Measurements from ENCODE around the gene TH. TPM values are rescaled to one million over a fixed set of nuclear protein-coding genes. Genes with fewer than 3 reads are reported as not detected.

The TH gene
- total RNA-seq, 2 experiments from 2014 or later: not detected

- DNase-seq (ENCODE audit: low spot score): no peak
- H3K4me3 ChIP-seq (ENCODE audit: low read depth, low read length, poor library complexity, severe bottlenecking): no peak overlapping the region
- no peaks in the 10 kb centered on the region for H3K9me3 ChIP-seq (ENCODE audit: low read length)
- ChIA-PET CTCF (ENCODE audit: unreplicated experiment) (no interaction called here), POLR2A (no interaction called here)
- H3K79me2 ChIP-seq (ENCODE audit: insufficient read depth, low read depth, low read length): no peaks in the 10 kb centered on the region
- H4K20me1 ChIP-seq (ENCODE audit: insufficient read depth, low read length): no peaks in the 10 kb centered on the region
- no peaks in the 10 kb centered on the region for H3K9me2 ChIP-seq (ENCODE audit: insufficient read depth, low read length)
- no TSS peak for BruUV-seq (replicated peaks)
- intact Hi-C loops (cut with micrococcal nuclease; ENCODE audit: unreplicated experiment): no loop called here
- TF ChIP-seq CTCF (conservative IDR thresholded peaks at IDR 0.05; ENCODE audit: low read length): no peak
- no peak for TF ChIP-seq EZH2phosphoT487 (IDR thresholded peaks at IDR 0.05; ENCODE audit: borderline replicate concordance, low read depth, low read length)
- H3K4me2 ChIP-seq (ENCODE audit: low read length): no peak overlapping the region
- H3K27ac ChIP-seq (ENCODE audit: low read depth, low read length, poor library complexity, severe bottlenecking): no peak overlapping the region
- no peak overlapping the region for H2AFZ ChIP-seq (ENCODE audit: low read length)
- H3K4me1 ChIP-seq (ENCODE audit: insufficient read depth, low read length, poor library complexity, severe bottlenecking): no peaks in the 10 kb centered on the region
- H3K36me3 ChIP-seq (ENCODE audit: insufficient read depth, low read length): no peaks in the 10 kb centered on the region
Measured at GRCh38 chr11:2182075-2182474, 10.5 kb upstream of the TH start.

- no peak for DNase-seq (ENCODE audit: low spot score)
- H3K4me1 ChIP-seq (ENCODE audit: insufficient read depth, low read length, poor library complexity, severe bottlenecking): no peaks in the 10 kb centered on the region
- no peak for TF ChIP-seq EZH2phosphoT487 (IDR thresholded peaks at IDR 0.05; ENCODE audit: borderline replicate concordance, low read depth, low read length)
- TF ChIP-seq CTCF (conservative IDR thresholded peaks at IDR 0.05; ENCODE audit: low read length): no peak
- H3K9me3 ChIP-seq (ENCODE audit: low read length): no peaks in the 10 kb centered on the region
- H2AFZ ChIP-seq (ENCODE audit: low read length): no peak overlapping the region
- BruUV-seq (replicated peaks): no TSS peak
- no peak overlapping the region for H3K4me2 ChIP-seq (ENCODE audit: low read length)
- ChIA-PET POLR2A (no interaction called here), CTCF (ENCODE audit: unreplicated experiment) (no interaction called here)
- H3K27ac ChIP-seq (ENCODE audit: low read depth, low read length, poor library complexity, severe bottlenecking): no peak overlapping the region
- intact Hi-C loops (cut with micrococcal nuclease; ENCODE audit: unreplicated experiment): no loop called here
- H3K36me3 ChIP-seq (ENCODE audit: insufficient read depth, low read length): no peaks in the 10 kb centered on the region
- no peaks in the 10 kb centered on the region for H3K9me2 ChIP-seq (ENCODE audit: insufficient read depth, low read length)
- no peaks in the 10 kb centered on the region for H4K20me1 ChIP-seq (ENCODE audit: insufficient read depth, low read length)
- H3K79me2 ChIP-seq (ENCODE audit: insufficient read depth, low read depth, low read length): no peaks in the 10 kb centered on the region
- no peak overlapping the region for H3K4me3 ChIP-seq (ENCODE audit: low read depth, low read length, poor library complexity, severe bottlenecking)
Measured at GRCh38 chr11:2180789-2181370, 9.3 kb upstream of the TH start.

- no peaks in the 10 kb centered on the region for H3K9me2 ChIP-seq (ENCODE audit: insufficient read depth, low read length)
- POLR2A ChIA-PET: no interaction called here
- TF ChIP-seq CTCF (conservative IDR thresholded peaks at IDR 0.05; ENCODE audit: low read length) (no peak), EZH2phosphoT487 (IDR thresholded peaks at IDR 0.05; ENCODE audit: borderline replicate concordance, low read depth, low read length) (no peak)
- intact Hi-C loops (cut with micrococcal nuclease; ENCODE audit: unreplicated experiment): no loop called here
- no TSS peak for BruUV-seq (replicated peaks)
- no peaks in the 10 kb centered on the region for H3K79me2 ChIP-seq (ENCODE audit: insufficient read depth, low read depth, low read length)
- no peaks in the 10 kb centered on the region for H3K4me1 ChIP-seq (ENCODE audit: insufficient read depth, low read length, poor library complexity, severe bottlenecking)
- no peak for DNase-seq (ENCODE audit: low spot score)
- CTCF ChIA-PET (ENCODE audit: unreplicated experiment): no interaction called here
- no peaks in the 10 kb centered on the region for H3K9me3 ChIP-seq (ENCODE audit: low read length)
- no peak overlapping the region for H2AFZ ChIP-seq (ENCODE audit: low read length)
- H3K36me3 ChIP-seq (ENCODE audit: insufficient read depth, low read length): no peaks in the 10 kb centered on the region
- no peak overlapping the region for H3K4me3 ChIP-seq (ENCODE audit: low read depth, low read length, poor library complexity, severe bottlenecking)
- H3K27ac ChIP-seq (ENCODE audit: low read depth, low read length, poor library complexity, severe bottlenecking): no peak overlapping the region
- H4K20me1 ChIP-seq (ENCODE audit: insufficient read depth, low read length): no peaks in the 10 kb centered on the region
- H3K4me2 ChIP-seq (ENCODE audit: low read length): no peak overlapping the region
Measured at GRCh38 chr11:2180347-2180746, 8.7 kb upstream of the TH start.

Measured in OCI-LY7 (cell line).